Stimulated activated CD8-positive, alpha-beta memory T cell treated with anti-CD3 and anti-CD28 coated beads, Interleukin-12 subunit alpha, Interleukin-12 subunit beta, amount 100 ng/mL, for 4 hours (primary cell): ENCODE measurements around the gene ITGB8.
"Not testable (repeated sequence)": the region's sequence is repeated elsewhere in the genome, so short reads cannot be mapped to it uniquely, and the experiment has no call there.

ENCODE experiments used
- DNase-seq: peaks from one replicate; pipeline ENCODE4 v3.0.0-alpha.2; 2020; ENCODE audit warnings: low read depth

ITGB8 gene

GRCh38 chr7:20383351-20383750 lies 52.7 kb downstream of the ITGB8 start:
- DNase-seq: no peak

GRCh38 chr7:20385126-20385525 lies 54.4 kb downstream of the ITGB8 start:
- DNase-seq: no peak

- no peak for DNase-seq
Observed at GRCh38 chr7:20388084-20388483, 57.4 kb downstream of the ITGB8 start.

- DNase-seq: not testable (repeated sequence)
Observed at GRCh38 chr7:20389192-20389591, 58.5 kb downstream of the ITGB8 start.

GRCh38 chr7:20393021-20393610 lies 62.4 kb downstream of the ITGB8 start:
- DNase-seq: no peak

- no peak for DNase-seq
Observed at GRCh38 chr7:20393616-20394015, 62.9 kb downstream of the ITGB8 start.

GRCh38 chr7:20394284-20394683 lies 63.6 kb downstream of the ITGB8 start:
- DNase-seq: no peak

GRCh38 chr7:20395104-20395503 lies 64.4 kb downstream of the ITGB8 start:
- DNase-seq: no peak

GRCh38 chr7:20395511-20395910 lies 64.8 kb downstream of the ITGB8 start:
- DNase-seq: no peak

GRCh38 chr7:20399521-20399920 lies 68.8 kb downstream of the ITGB8 start:
- no peak for DNase-seq

GRCh38 chr7:20401861-20402746 lies 71.4 kb downstream of the ITGB8 start:
- no peak for DNase-seq

GRCh38 chr7:20402747-20403230 lies 72.1 kb downstream of the ITGB8 start:
- DNase-seq: no peak

GRCh38 chr7:20403331-20403730 lies 72.6 kb downstream of the ITGB8 start:
- DNase-seq: no peak

- DNase-seq: no peak
Observed at GRCh38 chr7:20404320-20404719, 73.6 kb downstream of the ITGB8 start.

- no peak for DNase-seq
Observed at GRCh38 chr7:20407585-20408466, 77.1 kb downstream of the ITGB8 start.

- no peak for DNase-seq
Observed at GRCh38 chr7:20408467-20408826, 77.7 kb downstream of the ITGB8 start.

- DNase-seq: no peak
Observed at GRCh38 chr7:20409961-20410360, 79.3 kb downstream of the ITGB8 start.

GRCh38 chr7:20411372-20411771 lies 80.7 kb downstream of the ITGB8 start:
- no peak for DNase-seq

- no peak for DNase-seq
Observed at GRCh38 chr7:20412032-20412431, 81.3 kb downstream of the ITGB8 start.

- DNase-seq: no peak
Observed at GRCh38 chr7:20417260-20417659, 86.6 kb downstream of the ITGB8 start.

- no peak for DNase-seq
Observed at GRCh38 chr7:20417675-20418382, 87.1 kb downstream of the ITGB8 start.

GRCh38 chr7:20424500-20424899 lies 93.8 kb downstream of the ITGB8 start:
- DNase-seq: no peak
